Measurements from ENCODE around the gene NDUFB8. TPM values are rescaled to one million over a fixed set of nuclear protein-coding genes. Genes with fewer than 3 reads are reported as not detected.

The NDUFB8 gene
- total RNA-seq, 4 donors from 2014 or later, result 156 to 176 (median 164) TPM

DNA sequence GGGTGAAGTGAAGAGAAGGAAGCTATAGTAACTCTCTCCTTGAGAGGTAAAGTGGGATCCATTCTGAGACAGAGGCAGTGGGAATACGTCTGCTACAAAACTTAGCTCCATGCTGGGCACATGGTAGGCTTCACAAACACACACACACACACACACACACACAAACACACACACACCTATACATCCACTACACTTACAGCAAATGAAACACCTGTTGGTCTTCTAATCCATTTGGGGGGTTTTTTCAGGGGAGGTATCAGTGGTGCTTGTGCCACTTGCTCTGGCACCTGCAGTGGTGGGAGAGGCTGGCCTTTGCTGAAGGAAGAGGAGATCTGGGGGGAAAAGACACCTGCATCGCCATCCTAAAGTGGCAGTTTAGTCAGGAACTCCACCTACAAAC, 24.5 kb downstream of the NDUFB8 start:
- Histone ChIP-seq H3K4me1 (no peaks in the 10 kb centered on the region), H3K9me3 (no peaks in the 10 kb centered on the region), H3K4me3 (no peak overlapping the region), H3K27ac (no peak overlapping the region), H3K36me3 (peaks cover 49% of the 10 kb centered on the region), H3K27me3 (no peaks in the 10 kb centered on the region)
- WGBS, result 89% methylated on average over 2 of the region's 2 CpGs
- no peak for TF ChIP-seq POLR2A (IDR thresholded peaks at IDR 0.05)
- DNase-seq (ENCODE audit: low spot score in 2 of 2), result no peak

GRCh38 chr10:100504096-100504495, 25.6 kb downstream of the NDUFB8 start:
- no peaks in the 10 kb centered on the region for H3K9me3 ChIP-seq
- H3K27ac ChIP-seq, result no peak overlapping the region
- H3K4me3 ChIP-seq, result no peak overlapping the region
- H3K4me1 ChIP-seq, result no peaks in the 10 kb centered on the region
- H3K36me3 ChIP-seq, result peaks cover 60% of the 10 kb centered on the region
- 77% methylated on average over 5 of the region's 5 CpGs for WGBS
- H3K27me3 ChIP-seq, result no peaks in the 10 kb centered on the region
- no peak for DNase-seq (ENCODE audit: low spot score in 2 of 2)
- TF ChIP-seq, protein P1, sequence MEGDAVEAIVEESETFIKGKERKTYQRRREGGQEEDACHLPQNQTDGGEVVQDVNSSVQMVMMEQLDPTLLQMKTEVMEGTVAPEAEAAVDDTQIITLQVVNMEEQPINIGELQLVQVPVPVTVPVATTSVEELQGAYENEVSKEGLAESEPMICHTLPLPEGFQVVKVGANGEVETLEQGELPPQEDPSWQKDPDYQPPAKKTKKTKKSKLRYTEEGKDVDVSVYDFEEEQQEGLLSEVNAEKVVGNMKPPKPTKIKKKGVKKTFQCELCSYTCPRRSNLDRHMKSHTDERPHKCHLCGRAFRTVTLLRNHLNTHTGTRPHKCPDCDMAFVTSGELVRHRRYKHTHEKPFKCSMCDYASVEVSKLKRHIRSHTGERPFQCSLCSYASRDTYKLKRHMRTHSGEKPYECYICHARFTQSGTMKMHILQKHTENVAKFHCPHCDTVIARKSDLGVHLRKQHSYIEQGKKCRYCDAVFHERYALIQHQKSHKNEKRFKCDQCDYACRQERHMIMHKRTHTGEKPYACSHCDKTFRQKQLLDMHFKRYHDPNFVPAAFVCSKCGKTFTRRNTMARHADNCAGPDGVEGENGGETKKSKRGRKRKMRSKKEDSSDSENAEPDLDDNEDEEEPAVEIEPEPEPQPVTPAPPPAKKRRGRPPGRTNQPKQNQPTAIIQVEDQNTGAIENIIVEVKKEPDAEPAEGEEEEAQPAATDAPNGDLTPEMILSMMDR (IDR thresholded peaks at IDR 0.05), result no peak
- TF ChIP-seq POLR2A (IDR thresholded peaks at IDR 0.05) (no peak), POLR2AphosphoS5 (IDR thresholded peaks at IDR 0.05) (no peak), EP300 (IDR thresholded peaks at IDR 0.05) (no peak)

DNA sequence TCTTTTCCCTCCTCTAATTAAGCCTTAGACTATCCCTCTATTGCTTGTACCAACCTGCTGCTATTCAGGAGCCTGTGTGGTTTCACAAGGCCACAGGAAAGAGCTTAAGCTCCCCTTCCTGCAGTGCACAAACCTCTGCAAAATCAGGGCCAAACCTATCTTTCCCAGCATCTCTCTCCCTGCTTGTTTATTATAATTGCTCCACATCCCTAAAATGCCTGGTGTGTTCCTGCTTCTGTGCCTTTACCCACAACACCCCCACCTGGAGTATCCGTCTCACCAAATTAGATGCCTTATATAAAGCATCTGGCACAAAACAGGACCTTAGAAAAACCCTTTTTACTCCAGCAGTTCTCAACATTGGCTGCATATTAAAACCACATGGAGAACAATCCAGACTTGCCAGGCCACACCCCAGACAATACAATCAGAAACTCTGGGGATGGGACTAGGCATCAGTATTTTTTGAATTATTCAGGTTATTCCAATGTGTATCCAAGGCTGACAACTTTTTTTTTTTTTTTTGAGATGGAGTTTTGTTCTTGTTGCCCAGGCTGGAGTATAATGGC, 26.7 kb downstream of the NDUFB8 start:
- 68% methylated on average over 1 of the region's 1 CpG for WGBS
- TF ChIP-seq EP300 (IDR thresholded peaks at IDR 0.05), result no peak
- no peak for TF ChIP-seq POLR2A (IDR thresholded peaks at IDR 0.05)
- TF ChIP-seq, protein P1 (IDR thresholded peaks at IDR 0.05), result no peak
- no peak for TF ChIP-seq POLR2AphosphoS5 (IDR thresholded peaks at IDR 0.05)
- H3K4me3 ChIP-seq, result no peak overlapping the region
- H3K4me1 ChIP-seq, result no peaks in the 10 kb centered on the region
- no peak for DNase-seq (ENCODE audit: low spot score in 2 of 2)
- H3K36me3 ChIP-seq, result peaks cover 70% of the 10 kb centered on the region
- no peaks in the 10 kb centered on the region for H3K27me3 ChIP-seq
- no peaks in the 10 kb centered on the region for H3K9me3 ChIP-seq
- H3K27ac ChIP-seq, result no peak overlapping the region

- Histone ChIP-seq H3K27ac (no peak overlapping the region), H3K9me3 (no peaks in the 10 kb centered on the region), H3K4me3 (no peak overlapping the region), H3K36me3 (peaks cover 74% of the 10 kb centered on the region), H3K4me1 (no peaks in the 10 kb centered on the region), H3K27me3 (no peaks in the 10 kb centered on the region)
- DNase-seq (ENCODE audit: low spot score in 2 of 2), result no peak
- no peak for TF ChIP-seq EP300 (IDR thresholded peaks at IDR 0.05)
- no peak for TF ChIP-seq POLR2A (IDR thresholded peaks at IDR 0.05)
- TF ChIP-seq, protein P1 (IDR thresholded peaks at IDR 0.05), result no peak
- TF ChIP-seq POLR2AphosphoS5 (IDR thresholded peaks at IDR 0.05), result no peak
Observed at GRCh38 chr10:100501423-100501822, 28.2 kb downstream of the NDUFB8 start.

DNA sequence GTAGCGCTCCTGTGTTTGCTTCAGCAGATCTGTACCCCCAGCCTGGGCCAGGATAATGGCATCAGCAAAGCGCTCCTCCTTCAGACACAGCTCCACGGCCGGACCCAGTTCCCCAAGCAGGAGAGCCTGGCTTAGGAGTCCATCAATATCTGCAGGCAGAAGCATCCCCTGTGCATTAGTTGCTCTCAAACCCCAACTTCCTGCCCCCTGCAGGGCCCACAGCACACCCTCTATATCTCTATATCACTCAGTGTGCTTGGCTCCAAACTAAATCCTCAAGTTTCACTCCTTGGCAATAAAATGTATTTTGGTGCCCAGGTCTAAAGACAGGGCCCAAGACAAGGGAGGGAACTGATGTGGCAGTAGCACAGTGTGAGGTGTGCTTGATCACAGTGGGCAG, 31.6 kb downstream of the NDUFB8 start:
- H3K27ac ChIP-seq, result no peak overlapping the region
- peaks cover 88% of the 10 kb centered on the region for H3K36me3 ChIP-seq
- H3K4me3 ChIP-seq, result no peak overlapping the region
- no peaks in the 10 kb centered on the region for H3K9me3 ChIP-seq
- H3K4me1 ChIP-seq, result no peaks in the 10 kb centered on the region
- TF ChIP-seq, protein P1 (IDR thresholded peaks at IDR 0.05), result no peak
- TF ChIP-seq POLR2A (IDR thresholded peaks at IDR 0.05), result no peak
- TF ChIP-seq EP300 (IDR thresholded peaks at IDR 0.05), result no peak
- TF ChIP-seq POLR2AphosphoS5 (IDR thresholded peaks at IDR 0.05), result no peak
- 95% methylated on average over 4 of the region's 4 CpGs for WGBS
- no peaks in the 10 kb centered on the region for H3K27me3 ChIP-seq
- no peak for DNase-seq (ENCODE audit: low spot score in 2 of 2)

- Histone ChIP-seq H3K4me3 (no peak overlapping the region), H3K27ac (no peak overlapping the region), H3K9me3 (no peaks in the 10 kb centered on the region), H3K4me1 (no peaks in the 10 kb centered on the region), H3K27me3 (no peaks in the 10 kb centered on the region), H3K36me3 (peaks cover 92% of the 10 kb centered on the region)
- TF ChIP-seq POLR2A (IDR thresholded peaks at IDR 0.05) (no peak), EP300 (IDR thresholded peaks at IDR 0.05) (no peak), POLR2AphosphoS5 (IDR thresholded peaks at IDR 0.05) (no peak)
- TF ChIP-seq, protein P1 (IDR thresholded peaks at IDR 0.05), result no peak
- DNase-seq (ENCODE audit: low spot score in 2 of 2), result no peak
- WGBS, result 87% methylated on average over 2 of the region's 2 CpGs
Observed at GRCh38 chr10:100496567-100496966, 33.1 kb downstream of the NDUFB8 start.

Measured in suprapubic skin (tissue), 4 donors.